Activated CD4-positive, alpha-beta T cell treated with anti-CD3 and anti-CD28 coated beads, Interleukin-2, amount 50 U/mL, for 16 hours (primary cell): ENCODE measurements around the gene SPON1.
"Not testable (repeated sequence)": the region's sequence is repeated elsewhere in the genome, so short reads cannot be mapped to it uniquely, and the experiment has no call there.

ENCODE experiments used
- DNase-seq: peaks from one replicate; pipeline ENCODE4 v3.0.0-alpha.2; 2020

The SPON1 gene

DNA sequence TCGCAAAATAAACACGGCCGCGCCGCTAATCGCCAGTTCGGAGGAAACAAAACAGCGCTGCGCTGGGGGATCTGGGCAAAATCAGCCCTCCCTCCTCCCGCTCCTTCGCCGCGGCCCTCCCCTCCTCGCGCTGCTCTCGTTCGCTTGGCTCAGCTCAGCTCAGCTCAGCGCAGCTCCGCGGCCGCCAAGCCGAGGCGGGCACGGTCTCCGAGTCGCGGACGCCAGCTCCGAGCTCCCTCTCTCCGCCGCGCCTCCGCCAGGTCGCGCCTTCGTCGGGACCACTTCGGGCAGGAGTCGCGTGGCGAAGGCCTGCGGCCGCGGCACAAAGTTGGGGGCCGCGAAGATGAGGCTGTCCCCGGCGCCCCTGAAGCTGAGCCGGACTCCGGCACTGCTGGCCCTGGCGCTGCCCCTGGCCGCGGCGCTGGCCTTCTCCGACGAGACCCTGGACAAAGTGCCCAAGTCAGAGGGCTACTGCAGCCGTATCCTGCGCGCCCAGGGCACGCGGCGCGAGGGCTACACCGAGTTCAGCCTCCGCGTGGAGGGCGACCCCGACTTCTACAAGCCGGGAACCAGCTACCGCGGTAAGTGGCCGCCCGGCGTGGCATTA lies at the start of gene SPON1:
SPON1 (plus strand) TSS at position 162 of the 607 bp plus-strand sequence; CDS start at position 344, 182 bp downstream.
- DNase-seq: no peak

DNA sequence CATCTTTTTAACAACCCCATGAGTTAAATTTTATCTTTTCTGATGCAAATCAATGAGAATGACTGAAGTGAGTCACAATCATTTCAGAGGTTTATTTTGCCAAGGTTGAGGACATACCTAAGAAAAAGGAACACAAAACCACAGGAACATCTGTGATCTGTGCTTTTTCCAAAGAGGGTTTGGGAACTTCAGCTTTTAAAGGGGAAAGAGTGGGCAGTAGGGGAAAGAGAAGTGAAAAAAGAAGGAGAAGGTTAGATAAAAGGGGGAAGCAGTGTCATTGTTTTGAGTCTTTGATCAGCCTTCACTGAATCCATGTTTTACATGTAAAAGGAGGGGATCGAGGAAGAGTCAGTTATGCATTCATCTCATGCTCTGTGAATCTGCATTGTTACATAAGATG lies 45.3 kb upstream of the SPON1 start:
- no peak for DNase-seq

DNA sequence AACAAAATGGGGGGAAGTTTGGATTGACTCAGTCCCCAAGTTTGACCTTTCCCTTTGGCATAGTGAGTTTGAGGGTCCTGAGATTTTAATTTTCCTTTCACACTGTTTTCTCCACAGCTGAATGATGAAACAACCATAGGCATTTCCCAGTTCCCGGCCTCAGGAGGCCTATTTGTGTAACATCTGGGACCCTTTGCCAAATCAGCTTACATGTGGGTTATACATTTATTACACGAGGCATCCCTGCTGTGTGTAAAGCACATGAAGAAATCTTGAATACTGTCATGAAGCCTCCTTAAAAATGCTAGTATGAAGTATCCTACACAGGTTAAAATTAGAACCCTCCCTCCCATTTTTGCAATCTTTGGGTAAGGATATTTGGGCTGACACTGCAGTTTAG lies 44.6 kb upstream of the SPON1 start:
- no peak for DNase-seq

DNA sequence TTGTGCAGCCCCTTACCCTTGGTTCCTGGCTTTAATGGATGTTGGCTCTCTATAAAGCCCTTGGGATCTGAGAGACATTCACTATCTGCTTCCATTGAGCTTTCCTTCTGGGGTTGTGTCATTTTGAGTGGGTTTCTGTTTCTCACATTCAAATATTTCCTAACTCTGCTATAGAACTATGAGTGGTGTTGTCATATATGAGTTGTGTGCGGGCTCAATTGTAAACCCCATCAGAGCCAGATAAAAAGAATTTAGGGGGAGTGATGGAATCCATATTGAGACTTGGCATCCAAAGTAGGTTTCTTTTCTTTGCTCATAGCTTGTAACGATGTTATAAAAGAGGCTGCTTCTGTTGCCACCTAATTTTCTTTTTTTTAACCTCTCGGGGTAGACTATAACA lies 41.8 kb upstream of the SPON1 start:
- no peak for DNase-seq

DNA sequence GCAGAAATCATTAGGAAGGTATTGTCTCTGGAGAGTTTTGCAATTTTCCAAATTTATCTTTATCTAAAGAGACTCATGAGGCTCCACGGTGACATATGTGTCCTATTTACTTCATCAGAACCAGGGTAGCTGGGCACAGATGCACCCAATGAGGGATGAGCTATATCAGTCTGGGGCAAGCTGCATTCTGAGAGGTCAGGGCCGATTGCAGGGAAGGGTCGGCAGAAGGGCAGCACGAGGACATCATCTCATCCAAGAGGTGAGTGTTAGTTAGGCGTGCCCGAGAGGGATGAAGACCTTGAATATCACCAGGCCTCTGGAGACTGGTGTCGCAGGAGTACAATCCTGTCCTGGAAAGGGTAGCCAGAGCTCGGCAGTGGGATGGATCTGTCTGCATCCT lies 41.0 kb upstream of the SPON1 start:
- DNase-seq: no peak

DNA sequence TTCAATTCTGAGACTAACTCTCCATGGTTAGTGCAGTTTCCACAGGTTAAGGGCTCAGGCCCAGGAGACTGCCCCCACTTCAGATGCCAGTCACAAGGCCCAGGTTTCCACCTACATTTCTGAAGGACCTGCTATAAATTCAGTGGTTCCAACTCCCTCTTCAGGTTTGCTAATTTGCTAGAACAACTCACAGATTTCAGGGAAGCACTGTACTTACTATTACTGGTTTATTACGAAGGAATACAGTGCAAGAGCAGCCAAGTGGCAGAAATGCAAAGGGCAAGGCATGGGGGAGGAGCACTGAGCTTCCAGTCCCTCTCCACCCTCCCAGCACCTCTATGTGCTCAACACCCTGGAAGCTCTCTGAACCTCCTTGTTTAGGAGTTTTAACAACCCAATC lies 39.3 kb upstream of the SPON1 start:
- no peak for DNase-seq

DNA sequence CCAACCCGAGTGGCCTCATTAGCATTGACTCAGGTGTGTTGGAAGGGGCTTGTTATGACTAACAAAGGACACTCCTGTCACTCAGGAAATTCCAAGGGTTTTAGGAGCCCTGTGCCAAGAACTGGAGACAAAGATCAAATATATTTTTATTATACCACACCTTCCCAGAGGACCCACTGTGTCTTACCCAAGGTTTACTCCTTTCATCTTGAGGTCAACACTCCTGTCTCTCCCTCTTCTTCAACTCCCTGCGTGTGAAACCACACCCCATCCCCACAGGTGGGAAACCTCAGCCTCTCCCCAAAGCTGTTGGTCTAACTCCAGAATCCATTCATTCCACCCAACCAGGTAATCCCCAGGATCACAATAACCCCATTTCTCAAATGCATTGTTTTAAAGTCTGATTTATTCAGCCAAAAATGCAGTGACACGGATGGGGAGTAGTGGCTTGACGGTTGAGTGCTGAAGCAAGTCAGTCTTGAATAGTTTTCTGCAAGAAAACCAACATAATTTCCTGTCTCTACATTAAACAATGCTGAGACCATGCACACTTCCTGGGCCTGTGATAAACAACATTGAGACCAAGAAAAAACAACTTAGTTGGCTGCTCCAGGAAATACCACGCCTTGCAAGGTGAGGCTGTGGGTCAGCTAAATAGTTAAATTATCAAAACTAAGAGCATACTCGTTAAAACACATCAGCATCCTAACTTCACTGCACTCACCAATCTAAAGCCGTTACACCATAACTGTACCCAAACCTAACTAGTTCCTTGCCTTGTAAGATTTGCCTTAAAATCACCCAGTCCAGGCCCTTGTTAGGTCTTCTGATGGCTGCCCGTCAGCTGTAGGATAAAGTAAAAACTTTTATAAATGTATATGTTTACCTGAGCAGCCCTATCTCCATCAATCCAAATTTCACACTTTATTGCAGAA lies 38.5 kb upstream of the SPON1 start:
- DNase-seq: no peak

DNA sequence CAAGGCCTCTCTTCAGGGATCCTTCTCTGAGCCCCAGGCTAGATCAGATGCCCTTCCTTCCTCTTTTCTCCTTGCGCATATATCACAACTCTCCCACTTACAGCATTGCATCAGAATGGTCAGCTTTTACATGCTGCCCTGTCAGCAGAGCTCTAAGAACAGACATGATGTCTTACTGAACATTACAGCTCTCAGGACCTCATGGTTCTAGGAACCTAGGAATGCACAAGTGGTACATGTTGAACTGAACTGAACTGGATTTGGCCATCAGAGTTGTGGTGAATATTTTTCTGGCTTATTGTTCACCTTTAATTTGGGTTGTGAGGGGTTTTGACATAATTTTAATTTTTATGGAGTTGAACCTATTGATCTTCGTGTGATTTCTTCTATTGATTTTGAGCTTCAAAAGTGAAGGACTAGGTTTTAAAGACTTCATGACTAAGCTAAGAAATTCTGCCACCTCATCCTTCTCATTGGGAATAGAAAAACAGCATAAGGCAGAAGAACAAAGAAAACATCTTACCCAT lies 37.7 kb upstream of the SPON1 start:
- DNase-seq: no peak

DNA sequence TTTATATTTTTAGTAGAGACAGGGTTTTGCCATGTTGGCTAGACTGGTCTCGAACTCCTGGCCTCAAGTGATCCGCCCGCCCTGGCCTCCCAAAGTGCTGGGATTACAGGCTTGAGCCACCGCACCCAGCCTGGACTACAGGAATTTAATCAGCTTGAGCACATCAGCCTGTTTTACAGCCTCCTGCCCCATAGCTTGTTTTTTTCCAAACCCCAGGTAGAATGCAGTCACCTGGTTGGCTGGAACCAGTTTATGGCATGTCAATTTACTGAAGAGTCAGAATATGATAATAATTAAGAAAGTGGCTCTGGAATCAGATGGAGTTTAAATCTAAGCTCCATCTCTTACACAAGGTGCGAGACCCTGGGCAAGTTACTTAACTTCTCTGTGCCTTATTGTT lies 36.2 kb upstream of the SPON1 start:
- not testable (repeated sequence) for DNase-seq

DNA sequence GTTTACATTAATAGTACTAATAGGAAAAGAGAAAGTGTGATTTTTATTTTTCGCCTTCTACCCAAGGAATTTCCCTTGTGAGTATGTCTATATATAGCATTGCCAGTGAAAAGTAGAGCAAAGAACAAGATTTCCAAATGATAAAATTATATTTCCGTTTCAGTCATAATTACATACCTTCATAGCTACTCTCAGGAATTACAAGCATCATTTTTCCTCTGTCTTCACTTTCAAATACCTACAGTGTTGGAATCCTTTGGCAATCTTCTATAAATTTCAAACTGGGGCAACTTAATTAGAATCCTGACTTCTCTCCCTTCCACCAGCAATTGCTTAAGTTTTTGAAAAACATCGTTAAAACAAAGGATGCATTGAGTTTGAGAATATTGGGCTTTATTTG lies 35.5 kb upstream of the SPON1 start:
- no peak for DNase-seq

DNA sequence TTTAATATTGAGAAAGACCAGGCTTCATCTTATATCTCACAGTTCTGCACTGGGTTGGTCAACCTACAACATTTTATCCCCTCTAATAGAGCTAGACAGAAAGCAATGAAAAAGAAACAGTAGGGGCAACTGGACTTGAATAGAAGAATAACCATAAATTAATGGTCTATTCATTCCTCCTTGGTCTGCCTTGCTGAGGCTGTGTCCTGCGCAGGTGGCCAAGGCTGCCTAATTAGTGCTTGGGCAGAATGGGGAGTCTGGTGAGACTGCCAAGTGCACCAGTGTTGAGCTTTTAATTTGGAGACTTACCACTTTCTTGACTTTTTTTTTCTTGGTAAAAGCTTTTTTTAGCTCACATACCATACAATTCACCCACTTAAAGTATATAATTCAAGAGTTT lies 35.0 kb upstream of the SPON1 start:
- no peak for DNase-seq

DNA sequence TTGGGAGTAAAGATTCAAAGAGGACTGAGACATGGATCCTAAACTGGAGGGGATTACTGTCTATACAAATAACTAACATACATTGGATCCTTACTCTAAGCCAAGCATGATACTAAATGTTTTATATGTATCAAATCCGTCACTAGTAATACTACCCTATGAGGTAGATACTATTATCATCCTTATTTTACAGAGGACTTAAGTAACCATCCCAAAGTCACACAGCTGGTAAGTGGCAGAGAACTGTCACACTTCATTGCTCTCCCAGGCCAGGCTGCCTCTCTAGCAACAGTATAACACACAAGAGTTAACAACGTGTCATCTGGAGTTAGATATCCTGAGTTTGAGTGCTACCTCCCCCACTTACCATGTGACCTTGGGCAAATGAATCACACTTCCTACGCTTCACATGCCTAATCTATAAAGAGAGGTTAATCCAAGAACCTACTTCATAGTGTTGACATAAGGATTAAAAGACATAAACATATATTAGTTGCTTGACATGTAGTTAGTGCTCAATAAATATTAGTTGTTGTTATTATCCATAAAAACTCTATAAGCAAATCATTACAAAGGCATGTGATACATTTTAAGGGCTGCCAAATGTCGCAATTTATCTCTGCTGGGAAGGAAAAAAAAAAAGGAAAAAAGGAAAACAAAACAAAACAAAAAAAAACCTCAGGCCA lies 33.8 kb upstream of the SPON1 start:
- DNase-seq: no peak

DNA sequence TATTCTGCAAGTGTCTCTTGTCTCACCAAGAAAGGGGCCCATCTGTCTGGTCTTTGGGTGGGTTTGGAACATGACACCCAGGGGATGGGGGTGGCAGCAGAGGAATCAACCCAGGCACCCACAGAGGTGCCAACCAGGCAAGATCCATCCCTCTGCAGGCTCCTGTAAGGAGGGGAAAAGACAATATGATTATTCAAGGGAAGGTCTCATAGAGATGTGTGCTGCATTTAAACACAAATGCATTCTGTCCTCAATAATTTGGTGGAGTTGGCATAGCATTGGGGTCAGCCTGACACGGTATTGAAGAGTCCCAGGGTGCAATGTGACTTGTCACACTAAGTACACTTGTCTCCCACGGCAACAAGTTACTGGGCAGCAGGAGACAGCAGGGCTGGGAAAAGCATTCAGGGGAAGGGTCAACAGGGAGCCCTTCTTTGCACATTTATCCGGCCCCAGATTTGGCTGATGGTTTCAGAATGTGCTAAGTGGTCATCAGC lies 33.1 kb upstream of the SPON1 start:
- DNase-seq: no peak

DNA sequence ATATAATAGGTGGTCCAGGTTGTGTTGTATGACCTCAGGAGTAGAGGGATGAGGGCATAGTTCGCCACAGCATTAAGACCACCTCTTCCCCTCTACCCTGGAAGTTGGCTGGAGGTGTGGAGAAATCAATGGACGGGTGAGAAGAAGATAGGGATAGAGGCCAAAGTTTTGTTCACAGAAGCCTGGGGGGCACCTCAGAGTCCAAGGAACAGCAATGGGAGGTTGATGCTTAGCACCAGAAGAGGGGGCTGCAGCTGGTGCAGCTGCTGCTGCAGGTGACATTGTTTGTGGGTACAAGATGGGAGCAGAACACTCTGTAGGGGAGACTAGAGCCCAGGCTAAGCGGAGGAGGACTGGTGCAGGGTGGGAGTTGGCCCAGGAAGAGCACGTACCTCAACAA lies 31.2 kb upstream of the SPON1 start:
- DNase-seq: no peak

DNA sequence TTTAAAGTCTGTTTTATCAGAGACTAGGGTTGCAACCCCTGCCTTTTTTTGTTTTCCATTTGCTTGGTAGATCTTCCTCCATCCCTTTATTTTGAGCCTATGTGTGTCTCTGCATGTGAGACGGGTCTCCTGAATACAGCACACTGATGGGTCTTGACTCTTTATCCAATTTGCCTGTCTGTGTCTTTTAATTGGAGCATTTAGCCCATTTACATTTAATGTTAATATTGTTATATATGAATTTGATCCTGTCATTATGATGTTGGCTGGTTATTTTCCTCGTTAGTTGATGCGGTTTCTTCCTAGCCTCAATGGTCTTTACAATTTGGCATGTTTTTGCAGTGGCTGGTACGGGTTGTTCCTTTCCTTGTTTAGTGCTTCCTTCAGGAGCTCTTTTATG lies 25.4 kb upstream of the SPON1 start:
- DNase-seq: not testable (repeated sequence)

DNA sequence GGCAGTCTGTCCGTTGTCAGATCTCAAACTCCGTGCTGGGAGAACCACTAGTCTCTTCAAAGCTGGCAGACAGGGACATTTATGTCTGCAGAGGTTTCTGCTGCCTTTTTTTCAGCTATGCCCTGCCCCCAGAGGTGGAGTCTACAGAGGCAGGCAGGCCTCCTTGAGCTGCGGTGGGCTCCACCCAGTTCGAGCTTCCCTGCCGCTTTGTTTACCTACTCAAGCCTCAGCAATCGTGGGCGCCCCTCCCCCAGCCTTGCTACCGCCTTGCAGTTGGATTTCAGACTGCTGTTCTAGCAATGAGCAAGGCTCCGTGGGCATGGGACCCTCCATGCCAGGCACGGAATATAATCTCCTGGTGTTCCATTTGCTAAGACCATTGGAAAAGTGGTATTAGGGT lies 23.7 kb upstream of the SPON1 start:
- DNase-seq: not testable (repeated sequence)

DNA sequence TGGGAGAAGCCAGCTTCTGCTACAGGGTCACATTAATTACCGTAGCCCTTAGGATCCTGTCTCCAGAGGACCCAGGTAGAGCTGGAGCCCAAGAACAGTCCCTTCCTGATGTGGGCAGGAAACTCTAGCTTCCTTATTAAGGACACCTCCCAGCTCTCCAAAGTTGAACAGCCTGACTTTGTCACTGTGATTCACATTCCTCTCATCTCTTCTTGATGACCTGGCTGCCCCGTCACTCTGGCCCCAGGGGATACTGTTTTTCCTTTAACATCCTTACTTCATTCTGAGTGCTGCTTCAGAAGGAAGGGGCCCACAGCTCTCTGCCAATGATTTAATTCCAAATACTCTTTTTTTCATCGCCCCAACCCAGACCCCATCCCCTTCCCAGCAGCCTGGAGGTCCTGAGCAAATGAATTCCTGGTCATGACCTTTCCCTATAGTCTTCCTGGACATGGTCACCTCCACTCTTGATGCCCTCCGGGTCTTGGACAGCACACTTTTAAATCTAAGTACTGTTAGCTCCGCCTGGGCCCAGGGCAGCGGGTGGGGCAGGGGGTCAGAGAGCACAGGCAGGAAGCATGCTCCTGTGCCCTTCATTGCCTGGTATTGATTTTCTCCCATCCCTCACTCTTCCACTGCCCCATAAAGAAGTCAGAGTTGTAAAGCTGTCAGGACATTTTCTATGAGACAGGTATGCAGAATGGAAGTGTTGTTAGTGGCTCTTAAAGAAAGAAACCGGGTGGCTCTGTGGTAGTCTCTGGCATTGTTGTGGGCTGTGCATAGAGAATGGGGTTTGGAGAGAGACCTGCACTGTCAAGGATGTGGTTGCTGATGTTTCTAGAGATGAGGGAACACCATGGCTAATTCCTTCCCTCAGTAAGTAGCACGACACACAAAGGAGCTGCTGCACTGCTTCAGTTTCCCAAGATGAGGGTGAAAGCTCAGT lies 22.3 kb upstream of the SPON1 start:
- no peak for DNase-seq

DNA sequence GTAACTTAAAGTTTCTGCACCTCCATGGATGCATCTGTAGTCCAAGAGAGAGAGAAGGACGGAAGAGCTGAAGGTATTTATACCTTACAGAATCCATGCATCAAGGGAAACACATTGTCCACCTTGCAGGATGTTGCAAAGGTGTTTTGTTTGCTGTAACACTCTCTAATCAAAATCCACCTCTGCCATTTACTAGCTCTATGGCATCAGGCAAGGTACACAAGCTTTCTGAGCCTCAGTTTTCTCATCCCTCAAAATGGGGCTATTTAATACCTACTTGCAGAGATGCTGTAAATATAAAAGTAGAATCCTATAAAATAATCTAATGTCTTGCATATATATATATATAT lies 21.6 kb upstream of the SPON1 start:
- no peak for DNase-seq

DNA sequence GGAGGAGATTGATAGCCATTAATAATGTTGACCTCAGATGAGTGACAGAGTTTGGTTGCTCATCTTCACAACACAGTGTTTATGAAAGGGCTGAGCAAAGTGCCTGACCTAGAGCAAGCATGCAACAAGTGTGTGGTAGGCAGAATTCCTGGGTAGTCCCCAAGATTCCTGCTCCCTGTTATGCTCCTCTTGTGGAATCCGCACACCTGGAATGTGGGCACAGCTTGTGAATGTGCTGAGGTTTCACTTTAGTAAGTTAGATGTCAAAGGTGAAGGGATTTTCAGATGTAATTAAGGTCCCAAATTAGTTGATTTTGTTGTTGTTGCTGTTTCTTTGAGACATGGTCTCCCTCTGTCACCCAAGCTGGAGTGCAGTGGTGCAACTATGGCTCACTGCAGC lies 20.7 kb upstream of the SPON1 start:
- DNase-seq: no peak

DNA sequence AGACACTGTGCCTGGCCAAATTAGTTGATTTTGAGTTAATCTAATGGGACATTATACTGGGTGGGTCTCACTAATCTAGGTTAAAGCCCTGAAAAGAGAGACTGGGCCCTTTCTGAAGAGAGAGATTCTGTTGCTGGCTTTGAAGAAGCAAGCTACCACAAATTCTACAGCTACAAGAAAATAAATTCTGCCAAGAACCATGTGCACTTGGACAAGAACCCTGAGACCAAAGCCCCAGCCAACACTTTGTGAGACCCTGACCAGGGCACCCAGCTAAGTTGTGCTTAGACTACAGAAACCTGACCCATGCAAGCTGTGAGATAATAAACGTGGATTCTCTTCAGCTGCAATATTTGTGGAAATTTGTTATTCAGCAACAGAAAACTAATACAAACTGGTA lies 20.1 kb upstream of the SPON1 start:
- DNase-seq: no peak

DNA sequence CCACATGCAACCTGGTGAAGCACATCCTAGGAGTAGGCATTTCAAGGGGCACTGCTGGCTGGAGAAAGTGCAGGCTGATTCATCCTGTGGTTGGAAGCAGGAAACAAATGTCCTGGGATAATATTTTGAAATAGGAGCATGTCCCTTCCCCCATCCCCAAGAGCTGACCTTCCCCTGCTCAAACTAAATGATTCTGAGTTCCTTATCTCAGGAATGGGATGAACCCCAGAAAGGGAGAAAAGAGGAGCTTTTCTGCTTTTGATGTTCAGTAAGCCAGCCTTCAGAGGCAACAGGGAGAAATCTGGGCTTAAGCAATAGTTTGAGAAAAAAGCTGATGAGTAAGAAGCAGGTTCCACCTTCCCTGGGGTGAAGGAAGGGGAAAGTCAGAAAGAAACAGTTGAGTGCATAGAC lies 19.5 kb upstream of the SPON1 start:
- DNase-seq: no peak

DNA sequence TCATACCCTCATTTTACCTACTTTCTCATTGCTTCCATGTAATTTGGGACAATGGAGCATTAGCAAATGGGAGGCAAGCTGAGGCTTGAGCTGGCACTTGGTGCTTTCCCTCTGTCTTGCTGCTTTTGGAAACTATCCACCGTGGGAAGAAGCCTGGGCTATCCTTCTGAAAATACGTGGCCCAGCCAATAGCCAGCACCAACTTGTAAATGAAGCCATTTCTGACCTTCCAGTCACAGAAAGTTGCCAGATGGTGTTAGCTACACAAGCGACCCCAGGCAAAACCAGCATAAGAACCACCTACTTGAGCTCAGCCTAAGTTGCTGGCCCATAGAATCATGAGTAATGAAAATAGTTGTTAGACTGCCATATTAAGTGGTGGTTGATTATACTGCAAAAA lies 18.5 kb upstream of the SPON1 start:
- no peak for DNase-seq
